AG04449 (cell line): ENCODE measurements around the gene MAP6D1.

Source experiments
- CTCF ChIA-PET: fragments of 350-600 bp; formaldehyde crosslinking; extraction: SDS; loops from one replicate; lab custom pipeline; 2021; ENCODE audit warnings: antibody characterized with exemption; lab: Yijun Ruan, JAX
- POLR2A ChIA-PET: fragments of 400-600, 350-600 bp; formaldehyde crosslinking; extraction: SDS; loops from one replicate; lab custom pipeline; 2020; ENCODE audit warnings: antibody characterized with exemption, inconsistent platforms; lab: Yijun Ruan, JAX
- DNase-seq: peaks from one replicate; pipeline ENCODE4 v3.0.0-alpha.2; 2010; ENCODE audit warnings: low read depth, low spot score
- H3K4me3 ChIP-seq: 2 replicates; pipeline ENCODE4 v1.5.1; 2011; ENCODE audit warnings: low read depth, mild to moderate bottlenecking, control low read depth, low read length
- CTCF ChIP-seq: IDR thresholded peaks from one replicate; pipeline ENCODE4 v1.5.1; 2011; ENCODE audit warnings: mild to moderate bottlenecking, moderate library complexity, low read length, control low read depth, inconsistent platforms; ENCODE audit not compliant: insufficient read depth; ENCODE audit errors: missing control alignments

The MAP6D1 gene

DNA sequence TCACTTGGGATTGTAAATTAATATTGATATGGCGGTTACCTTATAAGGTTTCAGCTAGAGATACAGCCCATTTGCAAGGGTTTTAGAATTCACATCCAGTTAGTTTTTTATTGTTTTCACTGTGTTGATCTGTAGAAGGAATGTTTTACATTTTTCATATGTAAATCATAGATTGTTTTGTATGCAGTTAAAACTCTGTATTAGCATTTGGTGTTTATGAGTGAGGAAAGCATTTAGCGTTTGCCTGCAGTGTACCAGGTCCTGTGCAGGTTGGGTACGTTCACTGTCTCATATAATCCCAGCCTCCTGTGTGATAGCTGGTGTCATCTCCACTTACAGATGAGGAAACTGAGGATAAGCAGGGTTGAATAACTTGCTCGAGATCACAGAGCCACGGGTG, 23.8 kb downstream of the MAP6D1 start:
- POLR2A ChIA-PET, result no interaction called here
- CTCF ChIA-PET, result interaction anchor here (1.5 kb wide), 1 partner anchor 13 kb away, joined by 4 read pairs; no protein-coding TSS in a partner anchor
- no peak for DNase-seq
- no peak overlapping the region for H3K4me3 ChIP-seq
- no peak for TF ChIP-seq CTCF

DNA sequence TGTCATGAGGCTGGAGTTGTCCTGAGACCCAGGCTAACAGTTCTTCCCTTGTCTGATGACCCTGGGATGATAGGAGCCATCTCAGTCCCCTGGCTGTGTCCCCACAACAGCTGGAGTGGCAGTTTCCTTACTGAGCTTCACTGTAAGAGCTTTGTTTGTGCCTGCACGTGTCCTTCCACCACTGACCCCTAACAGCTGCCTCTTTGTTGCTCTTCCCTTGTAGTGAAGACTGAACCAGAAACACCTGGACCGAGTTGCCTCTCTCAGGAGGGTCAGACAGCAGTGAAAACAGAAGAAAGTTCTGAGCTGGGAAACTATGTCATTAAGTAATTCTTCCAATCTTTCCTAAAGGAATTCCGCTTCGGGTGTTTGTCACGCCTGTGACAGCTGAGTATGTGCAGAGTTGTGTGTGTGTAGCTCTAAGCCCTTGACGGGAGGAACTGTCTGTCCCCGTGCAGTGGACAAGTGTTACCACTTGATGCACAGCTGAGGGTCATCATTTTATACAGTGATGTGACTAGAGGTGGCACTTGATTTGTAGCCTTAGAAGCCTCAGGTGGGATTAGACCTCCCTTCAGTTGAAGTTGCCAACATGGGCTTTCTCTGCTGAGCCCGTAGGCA, 25.0 kb downstream of the MAP6D1 start:
- CTCF ChIA-PET, result interaction anchor here (1.6 kb wide), 1 partner anchor 11 kb away, joined by 3 read pairs; no protein-coding TSS in a partner anchor
- POLR2A ChIA-PET, result no interaction called here
- DNase-seq, result no peak

GRCh38 chr3:183799461-183799860, 25.9 kb downstream of the MAP6D1 start:
- DNase-seq, result no peak
- POLR2A ChIA-PET, result no interaction called here
- CTCF ChIA-PET, result interaction anchor here (1.0 to 1.6 kb wide), 2 partner anchors 10 to 34 kb away, joined by 3 read pairs; no protein-coding TSS in a partner anchor

More for the DNA sequence above, 25.0 kb downstream of the MAP6D1 start:
- TF ChIP-seq CTCF, result no peak
- no peak overlapping the region for H3K4me3 ChIP-seq

DNA sequence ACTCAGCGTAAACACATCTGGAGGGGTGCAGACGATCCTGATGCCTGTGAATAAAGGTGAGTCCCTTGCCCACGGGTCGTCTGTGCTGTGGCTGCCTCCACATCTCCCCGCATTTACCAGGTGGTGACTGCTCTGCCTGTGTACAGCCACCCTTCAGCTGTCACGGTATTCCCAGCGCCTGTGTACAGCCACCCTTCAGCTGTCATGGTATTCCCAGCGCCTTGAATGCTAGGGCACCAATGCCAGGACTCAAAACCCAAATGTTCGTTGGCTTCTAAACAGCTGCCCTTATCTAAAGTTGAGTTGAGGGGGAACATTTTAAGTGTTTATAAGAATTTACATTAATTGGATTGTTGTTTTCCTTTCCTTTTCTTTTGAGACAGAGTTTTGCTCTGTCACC, 27.4 kb downstream of the MAP6D1 start:
- H3K4me3 ChIP-seq, result no peak overlapping the region
- TF ChIP-seq CTCF, result no peak
- DNase-seq, result no peak
- CTCF ChIA-PET, result no interaction called here
- POLR2A ChIA-PET, result no interaction called here

More at GRCh38 chr3:183799461-183799860, 25.9 kb downstream of the MAP6D1 start:
- TF ChIP-seq CTCF, result no peak
- H3K4me3 ChIP-seq, result no peak overlapping the region

DNA sequence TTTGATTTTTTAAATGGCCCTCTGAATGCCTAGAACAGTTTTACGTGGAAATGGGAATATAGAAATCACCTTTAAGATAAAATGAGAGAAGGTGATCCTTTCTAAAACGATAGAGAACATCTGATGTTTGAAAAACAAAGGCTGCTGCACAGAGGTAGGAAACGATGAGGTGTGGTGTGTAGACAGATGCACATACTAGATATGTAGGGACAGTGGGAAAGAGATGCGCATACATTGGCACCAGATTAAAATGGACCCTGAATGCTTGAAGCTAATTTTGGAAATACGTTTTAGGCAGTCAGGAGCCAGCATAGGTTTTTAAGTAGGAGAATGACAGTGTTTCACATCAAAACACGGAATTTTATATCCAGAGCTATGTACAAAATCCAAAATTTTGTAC, 29.0 kb downstream of the MAP6D1 start:
- no peak for DNase-seq
- no peak for TF ChIP-seq CTCF
- POLR2A ChIA-PET, result interaction anchor here (0.9 kb wide), 1 partner anchor 10 kb away, joined by 4 read pairs; no protein-coding TSS in a partner anchor
- CTCF ChIA-PET, result interaction anchor here (0.6 to 1.1 kb wide), 3 partner anchors 17 to 327 kb away, joined by 3 to 4 read pairs (median 3); partner anchors contain the start of gene PARL
- no peak overlapping the region for H3K4me3 ChIP-seq

GRCh38 chr3:183794452-183794851, 30.9 kb downstream of the MAP6D1 start:
- H3K4me3 ChIP-seq, result no peak overlapping the region
- CTCF ChIA-PET, result interaction anchor here (1.0 to 1.4 kb wide), 2 partner anchors 13 to 28 kb away, joined by 3 read pairs; no protein-coding TSS in a partner anchor
- DNase-seq, result no peak
- no peak for TF ChIP-seq CTCF
- POLR2A ChIA-PET, result no interaction called here
